ENCODE measurements around the gene RCC1.

RCC1 gene

GRCh38 chr1:28577052-28577678 lies 71.3 kb downstream of the RCC1 start:
- Histone ChIP-seq H4K8ac (ENCODE audit: low read depth, low read length) (no peak overlapping the region), H2BK5ac (ENCODE audit: low read length) (no peak overlapping the region), H3K4ac (ENCODE audit: low read depth, low read length) (no peak overlapping the region), H3K18ac (ENCODE audit: low read length) (no peak overlapping the region), H3K27ac (ENCODE audit: low read depth, low read length) (no peak overlapping the region), H4K5ac (ENCODE audit: low read length) (no peak overlapping the region), H3K56ac (ENCODE audit: low read length) (no peak overlapping the region), H3K4me3 (ENCODE audit: low read length) (no peak overlapping the region), H3K36me3 (ENCODE audit: control insufficient read depth, insufficient read depth, low read length) (peaks cover 15% of the 10 kb centered on the region), H3K79me2 (ENCODE audit: control insufficient read depth, insufficient read depth, low read length) (peaks cover 24% of the 10 kb centered on the region), H3K4me1 (ENCODE audit: control insufficient read depth, low read depth, low read length) (no peaks in the 10 kb centered on the region), H3K79me1 (ENCODE audit: low read length) (peaks cover 4% of the 10 kb centered on the region), H2AK5ac (ENCODE audit: low read length) (no peak overlapping the region), H3K9ac (ENCODE audit: low read length) (no peak overlapping the region), H3K23ac (ENCODE audit: low read length) (no peak overlapping the region), H2BK15ac (replicated peaks; ENCODE audit: low read depth) (no peak overlapping the region), H2BK120ac (ENCODE audit: low read depth, low read length) (no peak overlapping the region), H3K4me2 (ENCODE audit: low read length) (no peak overlapping the region), H3K27me3 (ENCODE audit: insufficient read depth, low read length, poor library complexity) (no peaks in the 10 kb centered on the region)
- no peak for DNase-seq
- WGBS (ENCODE audit: extremely low coverage, insufficient coverage, low lambda C conversion rate): no CpG with 5 or more reads among the region's 1 CpG

- Histone ChIP-seq H3K9ac (ENCODE audit: low read length) (no peak overlapping the region), H4K8ac (ENCODE audit: low read depth, low read length) (no peak overlapping the region), H3K36me3 (ENCODE audit: control insufficient read depth, insufficient read depth, low read length) (peaks cover 15% of the 10 kb centered on the region), H3K27me3 (ENCODE audit: insufficient read depth, low read length, poor library complexity) (no peaks in the 10 kb centered on the region), H3K18ac (ENCODE audit: low read length) (no peak overlapping the region), H3K23ac (ENCODE audit: low read length) (no peak overlapping the region), H3K79me2 (ENCODE audit: control insufficient read depth, insufficient read depth, low read length) (peaks cover 24% of the 10 kb centered on the region), H3K56ac (ENCODE audit: low read length) (no peak overlapping the region), H3K27ac (ENCODE audit: low read depth, low read length) (no peak overlapping the region), H2AK5ac (ENCODE audit: low read length) (no peak overlapping the region), H3K79me1 (ENCODE audit: low read length) (peaks cover 4% of the 10 kb centered on the region), H3K4me3 (ENCODE audit: low read length) (no peak overlapping the region), H4K5ac (ENCODE audit: low read length) (no peak overlapping the region), H3K4me2 (ENCODE audit: low read length) (no peak overlapping the region), H2BK15ac (replicated peaks; ENCODE audit: low read depth) (no peak overlapping the region), H2BK5ac (ENCODE audit: low read length) (no peak overlapping the region), H2BK120ac (ENCODE audit: low read depth, low read length) (no peak overlapping the region), H3K4me1 (ENCODE audit: control insufficient read depth, low read depth, low read length) (no peaks in the 10 kb centered on the region), H3K4ac (ENCODE audit: low read depth, low read length) (no peak overlapping the region)
- DNase-seq: no peak
- WGBS (ENCODE audit: extremely low coverage, insufficient coverage, low lambda C conversion rate): no CpG with 5 or more reads among the region's 6 CpGs
Measured at GRCh38 chr1:28577738-28578536, 72.1 kb downstream of the RCC1 start.

GRCh38 chr1:28578696-28579218 lies 72.9 kb downstream of the RCC1 start:
- H4K5ac ChIP-seq (ENCODE audit: low read length): no peak overlapping the region
- H3K4ac ChIP-seq (ENCODE audit: low read depth, low read length): no peak overlapping the region
- WGBS (ENCODE audit: extremely low coverage, insufficient coverage, low lambda C conversion rate): no CpG with 5 or more reads among the region's 6 CpGs
- H3K4me2 ChIP-seq (ENCODE audit: low read length): no peak overlapping the region
- no peak overlapping the region for H3K56ac ChIP-seq (ENCODE audit: low read length)
- no peak overlapping the region for H3K9ac ChIP-seq (ENCODE audit: low read length)
- H3K36me3 ChIP-seq (ENCODE audit: control insufficient read depth, insufficient read depth, low read length): peaks cover 15% of the 10 kb centered on the region
- no peak overlapping the region for H2AK5ac ChIP-seq (ENCODE audit: low read length)
- no peak overlapping the region for H4K8ac ChIP-seq (ENCODE audit: low read depth, low read length)
- no peak overlapping the region for H2BK5ac ChIP-seq (ENCODE audit: low read length)
- DNase-seq: no peak
- no peak overlapping the region for H2BK120ac ChIP-seq (ENCODE audit: low read depth, low read length)
- no peak overlapping the region for H3K4me3 ChIP-seq (ENCODE audit: low read length)
- peaks cover 24% of the 10 kb centered on the region for H3K79me2 ChIP-seq (ENCODE audit: control insufficient read depth, insufficient read depth, low read length)
- no peaks in the 10 kb centered on the region for H3K4me1 ChIP-seq (ENCODE audit: control insufficient read depth, low read depth, low read length)
- H3K27ac ChIP-seq (ENCODE audit: low read depth, low read length): no peak overlapping the region
- H2BK15ac ChIP-seq (replicated peaks; ENCODE audit: low read depth): no peak overlapping the region
- no peak overlapping the region for H3K18ac ChIP-seq (ENCODE audit: low read length)
- H3K27me3 ChIP-seq (ENCODE audit: insufficient read depth, low read length, poor library complexity): no peaks in the 10 kb centered on the region
- H3K23ac ChIP-seq (ENCODE audit: low read length): no peak overlapping the region
- H3K79me1 ChIP-seq (ENCODE audit: low read length): peaks cover 4% of the 10 kb centered on the region

- Histone ChIP-seq H4K5ac (ENCODE audit: low read length) (no peak overlapping the region), H3K27me3 (ENCODE audit: insufficient read depth, low read length, poor library complexity) (no peaks in the 10 kb centered on the region), H3K56ac (ENCODE audit: low read length) (peak overlapping the region; percentile 59), H3K79me1 (ENCODE audit: low read length) (peaks cover 4% of the 10 kb centered on the region), H4K8ac (ENCODE audit: low read depth, low read length) (no peak overlapping the region), H3K4me3 (ENCODE audit: low read length) (peak overlapping the region; percentile 37), H3K4me1 (ENCODE audit: control insufficient read depth, low read depth, low read length) (no peaks in the 10 kb centered on the region), H3K79me2 (ENCODE audit: control insufficient read depth, insufficient read depth, low read length) (peaks cover 24% of the 10 kb centered on the region), H3K36me3 (ENCODE audit: control insufficient read depth, insufficient read depth, low read length) (peaks cover 15% of the 10 kb centered on the region), H3K4ac (ENCODE audit: low read depth, low read length) (no peak overlapping the region), H3K23ac (ENCODE audit: low read length) (no peak overlapping the region), H2BK15ac (replicated peaks; ENCODE audit: low read depth) (no peak overlapping the region), H2AK5ac (ENCODE audit: low read length) (no peak overlapping the region), H3K27ac (ENCODE audit: low read depth, low read length) (no peak overlapping the region), H3K18ac (ENCODE audit: low read length) (no peak overlapping the region), H2BK5ac (ENCODE audit: low read length) (no peak overlapping the region), H2BK120ac (ENCODE audit: low read depth, low read length) (no peak overlapping the region), H3K9ac (ENCODE audit: low read length) (peak overlapping the region; percentile 99), H3K4me2 (ENCODE audit: low read length) (peak overlapping the region; percentile 65)
- WGBS (ENCODE audit: extremely low coverage, insufficient coverage, low lambda C conversion rate): no CpG with 5 or more reads among the region's 1 CpG
- DNase-seq: no peak
Measured at GRCh38 chr1:28579401-28579800, 73.6 kb downstream of the RCC1 start.

DNA sequence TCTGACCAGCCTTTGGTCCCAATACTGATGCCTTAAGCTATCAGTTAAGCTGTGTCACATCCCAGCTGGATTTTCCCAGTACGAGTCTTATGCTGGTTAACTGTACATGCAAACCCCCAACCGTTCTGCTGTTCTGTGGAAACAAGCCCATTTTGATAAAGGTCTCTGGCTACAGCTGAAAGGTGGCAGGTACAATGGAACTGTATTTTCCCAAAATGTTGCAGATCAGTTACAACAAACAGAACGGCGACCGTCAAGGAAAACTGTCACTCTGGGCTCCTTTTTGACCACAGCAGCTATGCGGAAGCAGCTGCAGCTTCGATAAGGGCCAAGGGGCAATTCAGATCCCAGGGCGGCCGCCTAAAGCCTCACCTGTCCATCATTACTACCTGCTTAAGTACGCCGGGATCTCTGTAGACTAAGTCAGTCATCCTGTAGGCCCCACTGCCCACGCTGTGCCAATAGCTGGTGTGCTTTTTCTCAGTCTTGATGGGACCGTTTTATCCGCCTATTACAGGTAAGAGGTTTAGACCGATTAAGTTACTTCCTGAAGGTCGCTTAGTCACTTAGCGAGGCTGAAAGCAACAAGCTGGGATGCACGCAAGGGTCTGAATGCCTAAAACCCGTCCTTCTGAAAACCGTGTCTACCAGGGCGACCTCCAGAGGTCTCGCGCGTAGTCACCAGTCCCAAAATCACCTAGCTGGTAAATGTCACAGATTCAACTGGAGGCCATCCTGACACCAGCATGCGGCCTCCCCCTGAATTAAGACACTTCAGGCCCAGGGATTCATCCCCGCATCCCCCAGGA lies 75.1 kb downstream of the RCC1 start:
- DNase-seq: peak; percentile 75
- Histone ChIP-seq H3K79me1 (ENCODE audit: low read length) (peaks cover 4% of the 10 kb centered on the region), H3K4me1 (ENCODE audit: control insufficient read depth, low read depth, low read length) (no peaks in the 10 kb centered on the region), H3K4me2 (ENCODE audit: low read length) (peak overlapping the region; percentile 98), H3K27ac (ENCODE audit: low read depth, low read length) (peak overlapping the region; percentile 22), H2BK5ac (ENCODE audit: low read length) (peak overlapping the region; percentile 51), H2BK15ac (replicated peaks; ENCODE audit: low read depth) (no peak overlapping the region), H3K36me3 (ENCODE audit: control insufficient read depth, insufficient read depth, low read length) (peaks cover 15% of the 10 kb centered on the region), H3K4me3 (ENCODE audit: low read length) (peak overlapping the region; percentile 97), H4K5ac (ENCODE audit: low read length) (no peak overlapping the region), H3K27me3 (ENCODE audit: insufficient read depth, low read length, poor library complexity) (no peaks in the 10 kb centered on the region), H3K56ac (ENCODE audit: low read length) (peak overlapping the region; percentile 95), H3K4ac (ENCODE audit: low read depth, low read length) (no peak overlapping the region), H4K8ac (ENCODE audit: low read depth, low read length) (no peak overlapping the region), H3K79me2 (ENCODE audit: control insufficient read depth, insufficient read depth, low read length) (peaks cover 24% of the 10 kb centered on the region), H3K23ac (ENCODE audit: low read length) (peak overlapping the region; percentile 20), H2BK120ac (ENCODE audit: low read depth, low read length) (no peak overlapping the region), H3K9ac (ENCODE audit: low read length) (peak overlapping the region; percentile 99), H2AK5ac (ENCODE audit: low read length) (no peak overlapping the region), H3K18ac (ENCODE audit: low read length) (peak overlapping the region; percentile 40)
- no CpG with 5 or more reads among the region's 26 CpGs for WGBS (ENCODE audit: extremely low coverage, insufficient coverage, low lambda C conversion rate)

All from mesendoderm (in vitro differentiated cells).